Thymus (tissue), 11 donors: ENCODE results near the gene TRMT1. TPM values are rescaled to one million over a fixed set of nuclear protein-coding genes. Genes with fewer than 3 reads are reported as not detected.

Source experiments
- DNase-seq, 9 donors: peaks; one replicate each; pipeline ENCODE4 v3.0.0-alpha.2; 2013; ENCODE audit warnings: low spot score in 9 of 9, low read depth in 6 of 9, missing footprints in 1 of 9
- H3K27ac ChIP-seq, 2 donors: one replicate each; pipeline ENCODE4 v1.5.1; 2013; ENCODE audit warnings: control low read depth in 1 of 2, low read depth in 1 of 2, low read length in 1 of 2, mild to moderate bottlenecking in 1 of 2, moderate library complexity in 1 of 2
- H3K27me3 ChIP-seq, 2 donors: one replicate each; pipeline ENCODE4 v1.5.1; 2013; ENCODE audit warnings: low read length in 1 of 2; ENCODE audit not compliant: control insufficient read depth in 2 of 2, insufficient read depth in 1 of 2
- H3K36me3 ChIP-seq, 2 donors: one replicate each; pipeline ENCODE4 v1.5.1; 2013; ENCODE audit warnings: low read length in 1 of 2, mild to moderate bottlenecking in 1 of 2, moderate library complexity in 1 of 2; ENCODE audit not compliant: control insufficient read depth in 2 of 2, insufficient read depth in 2 of 2
- H3K4me1 ChIP-seq, 2 donors: one replicate each; pipeline ENCODE4 v1.5.1; 2013; ENCODE audit warnings: low read length in 2 of 2; ENCODE audit not compliant: control insufficient read depth in 2 of 2, insufficient read depth in 2 of 2
- H3K4me3 ChIP-seq, 2 donors: one replicate each; pipeline ENCODE4 v1.5.1; 2013; ENCODE audit warnings: low read length in 2 of 2, control low read depth in 1 of 2, mild to moderate bottlenecking in 1 of 2
- H3K9me3 ChIP-seq, 2 donors: one replicate each; pipeline ENCODE4 v1.5.1; 2013; ENCODE audit warnings: low read length in 1 of 2, mild to moderate bottlenecking in 1 of 2; ENCODE audit not compliant: control insufficient read depth in 2 of 2, insufficient read depth in 1 of 2
- WGBS: extraction: QIAGEN DNeasy Blood & Tissue Kit; methylation state at CpG from one replicate; pipeline ENCODE4 v1.1.7; 2013; 5-methylcytosine and 5-hydroxymethylcytosine counted together
- polyA plus RNA-seq: library from polyadenylated mRNA; stranded (reverse); fragments of 200-250 nt; gene quantifications from one replicate; pipeline ENCODE4 v1.2.3, GENCODE V29; 2013
- total RNA-seq: library from RNA; stranded (reverse); fragments of 120-200 nt; gene quantifications from one replicate; pipeline ENCODE4 v1.2.4, GENCODE V29; 2013
- donor health status: healthy.

TRMT1 gene
- total and polyA plus RNA-seq, 2 donors, result 20.2 to 69.9 TPM

DNA sequence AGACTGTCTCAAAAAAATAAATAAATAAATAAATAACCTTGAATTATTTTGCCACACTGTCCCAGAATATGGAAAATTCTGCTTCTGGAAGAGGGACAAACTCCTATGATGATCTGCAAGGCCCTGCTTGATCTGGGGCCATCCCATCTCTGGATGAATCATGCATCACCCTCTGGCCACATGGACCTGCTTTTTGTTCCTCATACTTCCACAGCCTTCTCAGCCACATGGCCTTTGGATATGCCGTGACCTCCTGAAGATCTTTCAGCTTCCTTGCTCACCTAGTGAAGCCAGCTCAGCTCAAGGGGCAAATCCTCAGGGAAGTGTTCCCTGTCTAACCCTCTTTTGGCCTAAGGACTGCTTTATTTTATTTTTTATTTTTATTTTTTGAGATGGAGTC, 44.0 kb upstream of the TRMT1 start:
- peaks cover 41 to 63% of the 10 kb centered on the region in 2 donors for H3K4me1 ChIP-seq
- no peaks in the 10 kb centered on the region for H3K36me3 ChIP-seq
- 96% methylated on average over 1 of the region's 1 CpG for WGBS
- H3K9me3 ChIP-seq, result peaks cover 0 to 2% of the 10 kb centered on the region in 2 donors
- DNase-seq, result no peak
- H3K4me3 ChIP-seq, result no peak overlapping the region
- H3K27me3 ChIP-seq, result no peaks in the 10 kb centered on the region
- H3K27ac ChIP-seq, result no peak overlapping the region

DNA sequence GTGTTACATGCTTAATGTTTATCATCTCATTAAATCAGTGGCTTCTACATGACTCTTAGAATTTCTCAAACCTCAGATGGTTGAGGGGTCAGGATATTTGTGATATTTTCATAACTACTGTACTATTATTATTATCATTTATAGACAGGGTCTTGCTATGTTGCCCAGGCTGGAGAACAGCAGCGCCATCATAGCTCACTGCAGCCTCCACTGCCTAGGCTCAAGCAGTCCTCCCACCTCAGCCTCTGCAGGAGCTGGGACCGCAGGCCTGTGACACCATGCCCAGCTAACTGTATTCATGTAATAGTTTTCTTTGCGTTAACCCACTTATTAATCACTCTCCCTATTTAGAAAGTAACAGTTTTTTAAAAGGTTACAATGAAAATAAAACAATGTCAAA, 43.2 kb upstream of the TRMT1 start:
- DNase-seq, result no peak
- Histone ChIP-seq H3K4me1 (peaks cover 41 to 63% of the 10 kb centered on the region in 2 donors), H3K36me3 (no peaks in the 10 kb centered on the region), H3K4me3 (no peak overlapping the region), H3K9me3 (peaks cover 0 to 2% of the 10 kb centered on the region in 2 donors), H3K27ac (no peak overlapping the region), H3K27me3 (no peaks in the 10 kb centered on the region)
- 99% methylated on average over 3 of the region's 3 CpGs for WGBS

DNA sequence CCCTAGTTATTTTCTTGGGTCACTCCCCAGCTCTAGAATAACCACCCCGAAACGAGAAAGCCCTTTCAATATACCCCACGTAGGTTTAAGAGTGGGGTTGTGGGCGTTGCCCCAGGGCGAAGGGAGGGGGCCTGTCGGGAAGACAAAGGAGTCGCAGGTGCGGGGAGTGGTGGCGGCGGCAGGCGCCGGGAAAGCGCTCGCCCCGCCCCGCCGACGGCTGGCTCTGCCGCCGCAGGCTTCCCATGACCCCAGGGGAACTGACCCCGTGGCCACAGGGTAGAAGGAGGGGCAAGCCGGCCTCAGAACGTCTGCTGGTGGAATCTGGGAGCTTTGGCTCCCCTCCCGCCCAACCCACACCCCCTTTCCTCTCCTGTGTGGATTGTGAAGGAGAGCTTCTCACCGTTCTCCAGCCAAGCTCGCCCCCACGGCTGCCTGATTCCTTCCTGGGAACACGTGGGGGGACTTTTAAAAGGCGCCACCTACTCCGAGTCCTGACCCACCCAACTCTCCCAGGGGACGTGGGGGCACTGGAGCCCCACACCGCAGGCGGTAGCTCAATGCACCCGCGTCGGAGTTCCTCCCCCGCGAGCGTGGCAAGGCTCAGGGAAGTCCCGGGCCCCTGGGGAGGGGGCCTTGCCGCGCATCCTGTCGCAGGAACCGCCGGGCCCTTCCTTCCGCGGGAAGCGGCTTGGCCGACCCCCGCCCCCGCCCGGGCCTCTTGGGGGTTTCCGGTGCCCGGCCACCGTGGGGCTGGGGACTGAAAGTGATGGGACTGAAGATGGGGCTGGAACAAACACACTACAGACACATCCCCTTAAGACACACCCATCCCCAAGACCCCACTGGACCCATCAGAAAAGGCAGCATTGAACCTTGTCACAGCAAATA, 39.2 kb upstream of the TRMT1 start:
- DNase-seq, result peak in 8 of 9 donors; percentile 42 to 85 (median 64)
- Histone ChIP-seq H3K4me1 (peaks cover 15 to 45% of the 10 kb centered on the region in 2 donors), H3K27ac (peak overlapping the region; percentile 92 to 97), H3K27me3 (no peaks in the 10 kb centered on the region), H3K36me3 (no peaks in the 10 kb centered on the region), H3K4me3 (peak overlapping the region; percentile 84 to 87), H3K9me3 (peaks cover 0 to 2% of the 10 kb centered on the region in 2 donors)
- under 1% methylated on average over 55 of the region's 55 CpGs for WGBS

DNA sequence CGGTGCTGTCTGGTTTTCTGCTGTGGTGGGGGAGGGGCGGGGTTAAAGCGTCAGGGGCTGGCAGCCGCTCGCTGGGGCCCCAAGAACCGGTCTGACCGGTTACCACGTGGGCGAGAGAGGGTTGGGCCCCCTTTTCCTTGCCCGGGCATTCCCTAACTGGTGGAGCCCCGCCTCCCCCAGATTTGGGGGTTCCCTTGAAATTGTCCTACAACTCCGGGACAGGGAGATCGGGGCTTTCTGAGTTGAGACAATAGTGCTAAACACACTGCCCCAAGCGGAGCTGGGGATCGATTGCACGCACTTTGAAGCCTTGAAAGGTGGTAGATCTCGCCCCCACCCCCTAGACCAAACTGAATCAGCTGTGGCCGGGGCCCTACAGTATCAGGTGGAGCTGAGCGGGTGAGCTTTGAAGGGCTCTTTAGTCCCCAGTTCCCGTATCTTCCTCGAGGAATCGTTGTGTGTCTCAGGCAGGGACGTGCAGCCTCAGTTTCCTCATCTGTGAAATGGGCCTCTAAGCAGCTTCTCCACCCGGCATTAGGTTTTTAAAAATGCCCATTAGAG, 38.5 kb upstream of the TRMT1 start:
- peak in 8 of 9 donors; percentile 41 to 85 (median 62) for DNase-seq

DNA sequence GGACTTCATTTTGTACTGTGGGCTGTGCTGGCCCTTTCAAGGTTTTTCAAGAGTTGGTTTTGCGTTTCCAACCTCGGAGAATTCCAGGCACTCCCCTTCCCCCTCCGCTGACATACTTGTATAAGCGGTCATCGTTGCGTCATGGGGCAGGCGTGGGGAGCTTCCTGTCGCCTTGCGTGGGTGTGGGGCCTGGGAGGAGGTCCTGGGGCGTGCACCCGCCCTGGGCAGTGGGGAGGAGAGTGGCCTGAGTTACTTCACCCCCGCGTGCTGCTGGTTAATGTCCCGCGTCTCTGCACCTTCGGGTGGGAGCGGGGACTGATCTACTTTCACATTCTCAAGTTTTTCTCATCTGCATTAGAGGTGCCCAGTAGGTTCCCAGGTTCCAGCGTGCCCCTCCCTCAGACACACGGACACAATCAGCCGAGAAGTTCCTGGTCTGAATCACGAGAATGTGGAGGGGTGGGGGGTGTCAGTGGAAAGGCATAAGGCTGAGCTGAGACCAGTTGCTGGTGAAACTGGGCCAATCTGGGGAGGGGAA, 37.8 kb upstream of the TRMT1 start:
- H3K4me1 ChIP-seq, result peaks cover 15 to 49% of the 10 kb centered on the region in 2 donors
- H3K27me3 ChIP-seq, result no peaks in the 10 kb centered on the region
- under 1% methylated on average over 21 of the region's 21 CpGs for WGBS
- peak overlapping the region; percentile 92 to 97 for H3K27ac ChIP-seq
- H3K36me3 ChIP-seq, result no peaks in the 10 kb centered on the region
- DNase-seq, result peak in 6 of 9 donors; percentile 33 to 73 (median 44)
- H3K9me3 ChIP-seq, result peaks cover 0 to 7% of the 10 kb centered on the region in 2 donors
- H3K4me3 ChIP-seq, result peak overlapping the region; percentile 84 to 87

More for the DNA sequence above, 38.5 kb upstream of the TRMT1 start:
- Histone ChIP-seq H3K27me3 (no peaks in the 10 kb centered on the region), H3K4me3 (peak overlapping the region; percentile 84 to 87), H3K9me3 (peaks cover 0 to 7% of the 10 kb centered on the region in 2 donors), H3K36me3 (no peaks in the 10 kb centered on the region), H3K4me1 (peaks cover 15 to 46% of the 10 kb centered on the region in 2 donors), H3K27ac (peak overlapping the region; percentile 92 to 97)
- 1% methylated on average over 24 of the region's 24 CpGs for WGBS

DNA sequence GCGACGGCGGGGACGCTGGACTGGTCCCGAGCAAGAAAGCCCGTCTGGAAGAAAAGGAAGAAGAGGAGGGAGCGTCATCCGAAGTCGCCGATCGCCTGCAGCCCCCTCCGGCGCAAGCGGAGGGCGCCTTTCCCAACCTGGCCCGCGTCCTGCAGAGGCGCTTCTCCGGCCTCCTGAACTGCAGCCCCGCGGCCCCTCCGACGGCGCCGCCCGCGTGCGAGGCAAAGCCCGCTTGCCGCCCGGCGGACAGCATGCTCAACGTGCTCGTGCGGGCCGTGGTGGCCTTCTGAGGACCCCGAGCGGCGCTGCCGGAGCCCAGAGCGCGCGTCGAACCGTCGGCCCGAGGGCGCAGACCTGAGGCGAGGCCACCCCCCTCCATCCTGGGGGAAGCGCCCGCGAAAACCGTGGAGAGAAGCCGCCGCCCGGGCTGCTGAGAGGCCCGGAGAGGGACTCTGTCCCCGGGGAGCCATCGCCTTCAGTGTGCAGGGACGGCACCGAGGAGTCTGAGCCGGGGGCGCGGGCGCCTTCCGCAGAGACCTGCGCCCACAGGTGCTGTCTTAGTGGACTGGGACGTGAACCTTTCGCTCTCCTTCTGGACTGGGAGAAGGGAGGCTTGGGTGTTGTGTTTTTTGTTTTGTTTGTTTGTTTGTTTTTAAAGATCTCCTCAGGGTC, 37.2 kb upstream of the TRMT1 start:
- Histone ChIP-seq H3K27me3 (no peaks in the 10 kb centered on the region), H3K9me3 (peaks cover 0 to 7% of the 10 kb centered on the region in 2 donors), H3K36me3 (no peaks in the 10 kb centered on the region), H3K27ac (peak overlapping the region; percentile 92 to 97), H3K4me1 (peaks cover 18 to 55% of the 10 kb centered on the region in 2 donors), H3K4me3 (peak overlapping the region; percentile 84 to 87)
- DNase-seq, result peak in 4 of 9 donors; percentile 35 to 55 (median 47)
- WGBS, result under 1% methylated on average over 69 of the region's 69 CpGs

DNA sequence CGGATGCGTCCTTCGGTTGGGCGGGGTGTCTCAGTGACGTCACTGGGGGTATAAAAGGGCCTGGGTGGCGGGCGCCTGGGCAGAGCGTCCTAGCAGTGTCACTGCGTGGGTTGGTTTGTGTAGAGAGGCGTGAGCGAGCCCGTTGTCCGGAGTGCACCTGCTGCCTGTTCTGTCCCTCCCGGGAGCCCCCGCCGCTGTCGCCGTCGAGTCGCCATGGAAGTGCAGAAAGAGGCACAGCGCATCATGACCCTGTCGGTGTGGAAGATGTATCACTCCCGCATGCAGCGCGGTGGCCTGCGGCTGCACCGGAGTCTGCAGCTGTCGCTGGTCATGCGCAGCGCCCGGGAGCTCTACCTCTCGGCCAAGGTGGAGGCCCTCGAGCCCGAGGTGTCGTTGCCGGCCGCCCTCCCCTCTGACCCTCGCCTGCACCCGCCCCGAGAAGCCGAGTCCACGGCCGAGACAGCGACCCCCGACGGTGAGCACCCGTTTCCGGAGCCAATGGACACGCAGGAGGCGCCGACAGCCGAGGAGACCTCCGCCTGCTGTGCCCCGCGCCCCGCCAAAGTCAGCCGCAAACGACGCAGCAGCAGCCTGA, 36.5 kb upstream of the TRMT1 start:
- WGBS, result under 1% methylated on average over 59 of the region's 59 CpGs
- Histone ChIP-seq H3K4me1 (peaks cover 18 to 59% of the 10 kb centered on the region in 2 donors), H3K27ac (peak overlapping the region; percentile 92 to 97)

DNA sequence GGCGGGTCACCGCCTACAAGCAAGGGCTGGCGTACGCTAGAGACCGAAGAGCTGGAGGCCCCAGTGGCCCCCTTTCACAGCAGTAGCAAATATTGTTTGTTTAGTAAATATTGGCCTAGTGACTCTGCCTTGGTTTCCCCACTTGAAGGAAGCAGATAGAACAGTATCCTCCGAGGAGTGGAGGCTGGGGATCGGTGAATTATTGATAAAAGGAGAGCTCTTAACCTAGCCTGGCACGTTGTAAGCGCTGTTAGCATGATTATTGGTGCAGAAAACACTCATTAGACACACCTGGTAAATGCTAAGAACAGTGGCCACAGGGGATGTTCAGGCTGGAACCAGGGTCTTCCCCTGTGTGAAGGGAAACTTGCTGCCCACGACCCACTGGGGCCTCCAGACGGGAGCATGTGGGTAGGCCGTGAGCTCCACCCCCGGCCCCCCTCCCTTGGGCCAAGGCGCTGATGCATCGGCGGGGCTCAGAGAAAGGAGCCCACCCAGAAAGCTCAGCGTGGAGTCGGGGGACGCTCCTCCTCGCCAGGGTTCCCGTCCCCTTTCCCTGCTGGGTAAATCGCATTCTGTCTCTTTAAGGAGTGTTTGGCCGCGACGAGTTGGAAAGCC, 35.9 kb upstream of the TRMT1 start:
- DNase-seq, result peak in 3 of 9 donors; percentile 30 to 53 (median 44)
- Histone ChIP-seq H3K9me3 (peaks cover 0 to 7% of the 10 kb centered on the region in 2 donors), H3K4me3 (peak overlapping the region; percentile 84 to 87), H3K27me3 (no peaks in the 10 kb centered on the region), H3K27ac (peak overlapping the region; percentile 90 to 97), H3K36me3 (no peaks in the 10 kb centered on the region), H3K4me1 (peaks cover 18 to 57% of the 10 kb centered on the region in 2 donors)
- whole genome bisulfite sequencing, result under 1% methylated on average over 25 of the region's 25 CpGs

More for the DNA sequence above, 36.5 kb upstream of the TRMT1 start:
- Histone ChIP-seq H3K36me3 (no peaks in the 10 kb centered on the region), H3K9me3 (peaks cover 0 to 7% of the 10 kb centered on the region in 2 donors), H3K4me3 (peak overlapping the region; percentile 84 to 87), H3K27me3 (no peaks in the 10 kb centered on the region)
- DNase-seq, result peak; percentile 89 to 98 (median 94)
